Astrocyte (in vitro differentiated cells and primary cell): Measurements from ENCODE around the gene PRSS23. TPM values are rescaled to one million over a fixed set of nuclear protein-coding genes. Genes with fewer than 3 reads are reported as not detected.

Experiments
- DNase-seq: peaks from one replicate; pipeline ENCODE4 v3.0.0-alpha.2; 2010; ENCODE audit warnings: low read depth
- FAIRE-seq: peaks from 2 replicates; lab custom pipeline; 2011; peaks lifted over from hg19 to GRCh38; lab: Jason Lieb, UNC
- H2AFZ ChIP-seq: 2 replicates; pipeline ENCODE4 v1.6.0; 2012; ENCODE audit warnings: low read depth, low read length, inconsistent platforms
- H3K27ac ChIP-seq: 2 replicates; pipeline ENCODE4 v1.5.1; 2011; ENCODE audit warnings: low read depth, low read length, inconsistent platforms
- H3K27me3 ChIP-seq: 2 replicates; pipeline ENCODE4 v1.6.0; 2011; ENCODE audit warnings: low read length, inconsistent platforms; ENCODE audit not compliant: insufficient read depth
- H3K36me3 ChIP-seq: 2 replicates; pipeline ENCODE4 v1.5.1; 2011; ENCODE audit warnings: low read length, inconsistent platforms; ENCODE audit not compliant: insufficient read depth
- H3K4me1 ChIP-seq: 2 replicates; pipeline ENCODE4 v1.5.1; 2011; ENCODE audit warnings: low read length, inconsistent platforms; ENCODE audit not compliant: insufficient read depth
- H3K4me2 ChIP-seq: 2 replicates; pipeline ENCODE4 v1.6.0; 2012; ENCODE audit warnings: low read length, inconsistent platforms
- H3K4me3 ChIP-seq: 2 replicates; pipeline ENCODE4 v1.5.1; 2011; ENCODE audit warnings: low read depth, mild to moderate bottlenecking, low read length, inconsistent platforms; ENCODE audit not compliant: insufficient read depth
- H3K79me2 ChIP-seq: 2 replicates; pipeline ENCODE4 v1.6.0; 2012; ENCODE audit warnings: mild to moderate bottlenecking, low read length, inconsistent platforms; ENCODE audit not compliant: insufficient read depth
- H3K9ac ChIP-seq: 2 replicates; pipeline ENCODE4 v1.6.0; 2012; ENCODE audit warnings: mild to moderate bottlenecking, low read length, inconsistent platforms
- H3K9me3 ChIP-seq: 2 replicates; pipeline ENCODE4 v1.5.1; 2012; ENCODE audit warnings: low read depth, mild to moderate bottlenecking, low read length, inconsistent platforms; ENCODE audit not compliant: insufficient read depth
- H4K20me1 ChIP-seq: 2 replicates; pipeline ENCODE4 v1.6.0; 2012; ENCODE audit warnings: low read length, inconsistent platforms; ENCODE audit not compliant: insufficient read depth
- H3K27ac Mint-ChIP-seq: one replicate; pipeline ENCODE4 v1.8.0; 2021; ENCODE audit warnings: mild to moderate bottlenecking, mixed read lengths; ENCODE audit not compliant: unreplicated experiment
- H3K27me3 Mint-ChIP-seq: one replicate; pipeline ENCODE4 v1.8.0; 2021; ENCODE audit warnings: low read depth, mixed read lengths; ENCODE audit not compliant: unreplicated experiment
- H3K36me3 Mint-ChIP-seq: one replicate; pipeline ENCODE4 v1.8.0; 2021; ENCODE audit warnings: low read depth, mixed read lengths; ENCODE audit not compliant: unreplicated experiment
- H3K4me1 Mint-ChIP-seq: one replicate; pipeline ENCODE4 v1.8.0; 2021; ENCODE audit warnings: low read depth, mixed read lengths; ENCODE audit not compliant: unreplicated experiment
- H3K4me3 Mint-ChIP-seq: one replicate; pipeline ENCODE4 v1.8.0; 2021; ENCODE audit warnings: mild to moderate bottlenecking, moderate library complexity, mixed read lengths; ENCODE audit not compliant: unreplicated experiment
- H3K9me3 Mint-ChIP-seq: one replicate; pipeline ENCODE4 v1.8.0; 2021; ENCODE audit warnings: mild to moderate bottlenecking, mixed read lengths; ENCODE audit not compliant: unreplicated experiment
- EZH2 ChIP-seq: IDR thresholded peaks from 2 replicates; pipeline ENCODE4 v1.6.1; 2012; ENCODE audit warnings: mild to moderate bottlenecking, low read length, inconsistent platforms; ENCODE audit not compliant: insufficient read depth
- total RNA-seq: library from RNA; stranded (reverse); gene quantifications from 2 replicates; pipeline ENCODE4 v1.2.1, GENCODE V29; 2021
- TF ChIP-seq, protein P1 (sequence below): IDR thresholded peaks from 2 replicates; pipeline ENCODE4 v1.5.1; 2011; ENCODE audit warnings: low read depth, mild to moderate bottlenecking, inconsistent platforms, low read length, moderate library complexity; ENCODE audit not compliant: insufficient read depth

The PRSS23 gene
- total RNA-seq, 1 donor from 2014 or later: 717 TPM

DNA sequence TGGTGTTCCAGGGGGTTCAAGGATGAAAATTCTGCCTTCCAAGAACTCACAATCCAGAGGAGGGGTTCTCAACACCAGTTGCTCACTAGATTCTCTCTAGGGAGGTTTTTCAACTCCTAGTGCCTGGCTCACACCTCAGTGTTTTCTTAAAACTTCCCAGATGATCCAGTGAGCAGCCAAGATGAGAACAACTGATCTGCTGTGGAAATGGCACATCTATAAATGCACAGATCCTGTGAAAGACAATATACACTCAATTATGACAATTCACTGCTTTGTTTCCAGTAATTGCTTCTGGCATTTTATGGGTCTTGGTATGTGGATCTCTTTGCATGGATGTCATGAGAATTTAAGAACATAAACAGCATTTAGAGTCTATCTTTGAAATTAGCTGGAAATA lies 45.2 kb upstream of the PRSS23 start:
- H2AFZ ChIP-seq: no peak overlapping the region
- TF ChIP-seq, protein P1, sequence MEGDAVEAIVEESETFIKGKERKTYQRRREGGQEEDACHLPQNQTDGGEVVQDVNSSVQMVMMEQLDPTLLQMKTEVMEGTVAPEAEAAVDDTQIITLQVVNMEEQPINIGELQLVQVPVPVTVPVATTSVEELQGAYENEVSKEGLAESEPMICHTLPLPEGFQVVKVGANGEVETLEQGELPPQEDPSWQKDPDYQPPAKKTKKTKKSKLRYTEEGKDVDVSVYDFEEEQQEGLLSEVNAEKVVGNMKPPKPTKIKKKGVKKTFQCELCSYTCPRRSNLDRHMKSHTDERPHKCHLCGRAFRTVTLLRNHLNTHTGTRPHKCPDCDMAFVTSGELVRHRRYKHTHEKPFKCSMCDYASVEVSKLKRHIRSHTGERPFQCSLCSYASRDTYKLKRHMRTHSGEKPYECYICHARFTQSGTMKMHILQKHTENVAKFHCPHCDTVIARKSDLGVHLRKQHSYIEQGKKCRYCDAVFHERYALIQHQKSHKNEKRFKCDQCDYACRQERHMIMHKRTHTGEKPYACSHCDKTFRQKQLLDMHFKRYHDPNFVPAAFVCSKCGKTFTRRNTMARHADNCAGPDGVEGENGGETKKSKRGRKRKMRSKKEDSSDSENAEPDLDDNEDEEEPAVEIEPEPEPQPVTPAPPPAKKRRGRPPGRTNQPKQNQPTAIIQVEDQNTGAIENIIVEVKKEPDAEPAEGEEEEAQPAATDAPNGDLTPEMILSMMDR: no peak
- no peak for TF ChIP-seq EZH2
- Mint-ChIP-seq H3K4me1 (peaks cover 2% of the 10 kb centered on the region), H3K4me3 (no peak overlapping the region), H3K27ac (no peak overlapping the region), H3K27me3 (peaks cover 2% of the 10 kb centered on the region), H3K9me3 (no peaks in the 10 kb centered on the region), H3K36me3 (no peaks in the 10 kb centered on the region)
- no peaks in the 10 kb centered on the region for H4K20me1 ChIP-seq
- H3K9me3 ChIP-seq: no peaks in the 10 kb centered on the region
- FAIRE-seq (no peak), DNase-seq (no peak)
- no peak overlapping the region for H3K4me2 ChIP-seq
- H3K4me1 ChIP-seq: no peaks in the 10 kb centered on the region
- no peak overlapping the region for H3K4me3 ChIP-seq
- H3K27me3 ChIP-seq: no peaks in the 10 kb centered on the region
- no peaks in the 10 kb centered on the region for H3K79me2 ChIP-seq
- no peak overlapping the region for H3K9ac ChIP-seq
- H3K27ac ChIP-seq: no peak overlapping the region
- H3K36me3 ChIP-seq: no peaks in the 10 kb centered on the region

DNA sequence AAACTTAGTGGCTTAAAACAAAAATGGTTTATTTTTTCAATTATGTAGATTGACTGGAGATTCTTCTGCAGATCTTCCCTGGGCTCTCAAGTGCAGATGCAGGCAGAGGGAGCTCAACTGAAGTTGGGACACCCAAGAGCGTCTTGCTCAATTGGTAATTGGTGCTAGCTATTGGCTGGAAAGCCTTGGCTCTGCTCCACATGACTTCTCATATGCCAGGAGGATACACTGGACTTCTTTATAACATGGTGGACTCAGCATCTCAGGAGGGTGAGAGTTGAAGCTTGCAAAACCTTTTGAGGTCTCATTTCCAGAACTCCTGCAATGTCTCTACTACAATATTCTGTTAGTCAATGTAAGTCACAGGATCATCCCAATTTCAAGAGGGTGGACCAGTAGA lies 42.2 kb upstream of the PRSS23 start:
- no peaks in the 10 kb centered on the region for H3K36me3 Mint-ChIP-seq

DNA sequence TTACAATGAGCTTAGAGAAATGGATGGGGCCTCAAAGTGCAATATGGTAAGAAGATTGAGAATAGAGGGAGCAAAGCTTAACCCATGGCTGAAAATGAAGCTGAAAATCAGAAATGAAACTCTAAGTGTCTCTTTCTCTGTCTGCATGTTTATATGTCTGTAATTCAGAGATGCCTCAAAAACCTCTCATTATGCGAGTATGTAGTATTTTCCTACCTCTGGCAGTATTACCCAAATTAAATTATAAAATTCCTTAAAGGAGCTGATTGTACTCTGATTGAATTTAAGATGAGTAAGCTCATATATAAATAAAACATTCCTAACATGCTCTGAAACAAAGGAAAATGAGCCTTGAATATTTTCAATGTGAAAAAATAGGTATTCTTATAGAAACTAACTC lies 39.8 kb upstream of the PRSS23 start:
- peak overlapping the region; percentile 5 for H3K4me2 ChIP-seq
- TF ChIP-seq, protein P1: no peak
- TF ChIP-seq EZH2: no peak

More for the DNA sequence above, 42.2 kb upstream of the PRSS23 start:
- H3K4me1 Mint-ChIP-seq: peaks cover 13% of the 10 kb centered on the region
- H3K27ac ChIP-seq: no peak overlapping the region
- no peaks in the 10 kb centered on the region for H3K9me3 ChIP-seq
- peaks cover 10% of the 10 kb centered on the region for H3K4me1 ChIP-seq
- no peaks in the 10 kb centered on the region for H3K79me2 ChIP-seq
- H3K4me2 ChIP-seq: no peak overlapping the region
- no peaks in the 10 kb centered on the region for H4K20me1 ChIP-seq
- no peaks in the 10 kb centered on the region for H3K36me3 ChIP-seq
- H3K27me3 Mint-ChIP-seq: peaks cover 2% of the 10 kb centered on the region
- no peak overlapping the region for H3K9ac ChIP-seq
- no peak overlapping the region for H3K4me3 Mint-ChIP-seq
- FAIRE-seq: no peak
- no peak for DNase-seq
- no peaks in the 10 kb centered on the region for H3K27me3 ChIP-seq
- H3K9me3 Mint-ChIP-seq: no peaks in the 10 kb centered on the region
- no peak overlapping the region for H2AFZ ChIP-seq
- no peak for TF ChIP-seq EZH2
- TF ChIP-seq, protein P1: no peak
- H3K27ac Mint-ChIP-seq: no peak overlapping the region
- H3K4me3 ChIP-seq: no peak overlapping the region

More for the DNA sequence above, 39.8 kb upstream of the PRSS23 start:
- peaks cover 2% of the 10 kb centered on the region for H3K27me3 Mint-ChIP-seq
- FAIRE-seq (no peak), DNase-seq (peak; percentile 45)
- Histone ChIP-seq H3K4me1 (peaks cover 10% of the 10 kb centered on the region), H4K20me1 (no peaks in the 10 kb centered on the region), H3K9me3 (no peaks in the 10 kb centered on the region), H2AFZ (no peak overlapping the region), H3K36me3 (no peaks in the 10 kb centered on the region), H3K9ac (no peak overlapping the region), H3K27me3 (no peaks in the 10 kb centered on the region), H3K79me2 (no peaks in the 10 kb centered on the region), H3K4me3 (no peak overlapping the region), H3K27ac (no peak overlapping the region)
- H3K4me3 Mint-ChIP-seq: no peak overlapping the region
- H3K36me3 Mint-ChIP-seq: no peaks in the 10 kb centered on the region
- no peaks in the 10 kb centered on the region for H3K9me3 Mint-ChIP-seq
- peaks cover 23% of the 10 kb centered on the region for H3K4me1 Mint-ChIP-seq
- no peak overlapping the region for H3K27ac Mint-ChIP-seq
